HG03378 (cell line): ENCODE measurements around the gene MARS1.
"Not testable (repeated sequence)": the region's sequence is repeated elsewhere in the genome, so short reads cannot be mapped to it uniquely, and the experiment has no call there.

ENCODE experiments used
- ATAC-seq: cut with Tn5 transposase; IDR thresholded peaks from one replicate; pipeline ENCODE4 v1.9.1; 2021; ENCODE audit warnings: mild to moderate bottlenecking, moderate library complexity; ENCODE audit not compliant: unreplicated experiment

MARS1 gene

DNA sequence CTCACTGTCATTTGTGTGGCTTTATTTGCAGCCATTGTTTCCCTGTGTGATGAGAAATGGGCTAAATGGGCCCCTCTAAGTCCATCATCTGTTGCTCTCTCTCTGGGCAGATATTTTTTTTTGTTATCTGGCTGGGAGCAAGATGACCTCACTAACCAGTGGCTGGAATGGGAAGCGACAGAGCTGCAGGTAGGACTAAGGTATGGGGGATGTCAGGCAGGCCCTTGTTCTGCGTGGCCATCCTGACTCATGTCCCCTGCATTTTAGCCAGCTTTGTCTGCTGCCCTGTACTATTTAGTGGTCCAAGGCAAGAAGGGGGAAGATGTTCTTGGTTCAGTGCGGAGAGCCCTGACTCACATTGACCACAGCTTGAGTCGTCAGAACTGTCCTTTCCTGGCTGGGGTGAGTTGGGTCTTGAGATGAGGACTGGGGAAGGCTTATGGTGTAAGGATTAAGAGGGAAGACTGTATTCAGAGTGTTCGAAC, 1.3 kb downstream of the MARS1 start:
- no peak for ATAC-seq

DNA sequence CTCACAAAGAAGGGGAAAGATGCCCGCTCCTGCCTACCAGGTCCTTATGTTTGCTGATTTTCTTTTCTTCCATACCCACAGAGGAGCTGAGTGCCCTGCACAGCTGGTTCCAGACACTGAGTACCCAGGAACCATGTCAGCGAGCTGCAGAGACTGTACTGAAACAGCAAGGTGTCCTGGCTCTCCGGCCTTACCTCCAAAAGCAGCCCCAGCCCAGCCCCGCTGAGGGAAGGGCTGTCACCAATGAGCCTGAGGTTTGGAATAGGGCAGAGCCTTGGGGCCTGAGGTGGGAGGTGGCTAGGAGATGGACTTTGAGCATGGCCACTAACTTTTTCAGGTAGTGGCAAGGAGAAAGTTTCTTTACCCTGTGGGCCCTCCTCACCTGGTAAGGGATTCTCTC, 2.3 kb downstream of the MARS1 start:
- no peak for ATAC-seq

DNA sequence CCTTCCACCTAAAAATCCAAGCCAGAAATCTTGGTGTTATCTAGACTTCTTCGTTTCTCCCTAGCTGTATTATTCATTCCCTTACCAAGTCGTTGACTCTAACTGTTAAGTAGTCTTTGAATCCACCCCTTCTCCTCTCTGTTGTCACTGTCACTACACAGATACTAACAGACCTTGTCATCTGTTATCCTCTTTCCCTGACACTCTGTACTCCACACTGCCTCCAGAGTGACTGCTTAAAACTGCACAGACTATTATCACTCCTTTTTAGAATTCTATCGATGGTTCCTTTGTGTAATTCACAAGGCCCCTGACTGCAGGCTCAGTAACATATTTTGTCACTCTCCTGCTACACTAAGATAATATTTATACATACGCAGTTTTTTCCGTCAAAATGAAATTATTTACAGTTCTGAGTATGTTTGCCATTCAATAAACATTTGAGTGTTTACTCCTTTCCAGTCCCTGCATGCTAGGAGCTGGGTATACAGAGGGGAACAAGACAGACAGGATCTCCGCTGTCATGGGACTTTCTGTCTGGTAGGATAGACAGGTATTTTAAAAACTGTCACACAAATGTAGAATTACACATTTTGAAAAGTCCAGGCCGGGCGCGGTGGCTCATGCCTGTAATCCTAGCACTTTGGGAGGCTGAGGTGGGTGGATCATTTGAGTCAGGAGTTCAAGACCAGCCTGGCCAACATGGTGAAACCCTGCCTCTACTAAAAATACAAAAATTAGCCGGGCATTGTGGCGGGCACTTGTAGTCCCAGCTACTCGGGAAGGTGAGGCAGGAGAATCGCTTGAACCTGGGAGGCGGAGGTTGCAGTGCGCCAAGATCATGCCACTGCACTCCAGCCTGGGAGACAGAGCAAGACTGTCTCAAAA, 3.8 kb downstream of the MARS1 start:
- ATAC-seq, result no peak

DNA sequence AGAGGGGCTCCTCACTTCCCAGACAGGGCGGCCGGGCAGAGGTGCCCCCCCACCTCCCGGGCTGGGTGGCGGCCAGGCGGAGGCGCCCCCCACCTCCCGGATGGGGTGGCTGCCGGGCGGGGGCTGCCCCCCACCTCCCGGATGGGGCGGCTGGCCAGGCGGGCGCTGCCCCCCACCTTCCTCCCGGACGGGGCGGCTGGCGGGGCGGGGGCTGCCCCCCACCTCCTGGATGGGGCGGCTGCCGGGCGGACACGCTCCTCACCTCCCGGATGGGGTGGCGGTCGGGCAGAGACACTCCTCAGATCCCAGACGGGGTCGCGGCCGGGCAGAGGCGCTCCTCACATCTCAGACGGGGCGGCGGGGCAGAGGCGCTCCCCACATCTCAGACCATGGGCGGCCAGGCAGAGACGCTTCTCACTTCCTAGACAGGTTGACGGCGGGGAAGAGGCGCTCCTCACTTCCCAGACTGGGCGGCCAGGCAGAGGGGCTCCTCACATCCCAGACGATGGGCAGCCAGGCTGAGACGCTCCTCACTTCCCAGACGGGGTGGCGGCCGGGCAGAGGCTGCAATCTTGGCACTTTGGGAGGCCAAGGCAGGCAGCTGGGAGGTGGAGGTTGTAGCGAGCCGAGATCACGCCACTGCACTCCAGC, 7.3 kb downstream of the MARS1 start:
- ATAC-seq, result not testable (repeated sequence)

GRCh38 chr12:57496822-57497221, 9.0 kb downstream of the MARS1 start:
- no peak for ATAC-seq

GRCh38 chr12:57497223-57498131, 9.6 kb downstream of the MARS1 start:
- ATAC-seq, result no peak

DNA sequence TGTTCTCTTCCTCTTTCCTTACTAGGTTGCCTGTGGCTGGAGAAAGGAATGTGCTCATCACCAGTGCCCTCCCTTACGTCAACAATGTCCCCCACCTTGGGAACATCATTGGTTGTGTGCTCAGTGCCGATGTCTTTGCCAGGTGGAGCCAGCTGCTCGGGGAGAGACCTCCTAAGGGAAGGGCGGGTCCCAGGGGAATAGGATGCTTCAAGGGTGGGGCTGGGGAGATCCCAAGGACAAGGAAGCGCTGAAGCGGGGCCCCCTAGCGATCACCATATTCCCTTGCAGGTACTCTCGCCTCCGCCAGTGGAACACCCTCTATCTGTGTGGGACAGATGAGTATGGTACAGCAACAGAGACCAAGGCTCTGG, 10.2 kb downstream of the MARS1 start:
- ATAC-seq, result no peak

- no peak for ATAC-seq
These were observed 10.7 kb downstream of the MARS1 start for GRCh38 chr12:57498571-57498970.

- ATAC-seq, result no peak
These were observed 12.3 kb downstream of the MARS1 start for GRCh38 chr12:57500213-57500612.

- not testable (repeated sequence) for ATAC-seq
These were observed 14.6 kb downstream of the MARS1 start for GRCh38 chr12:57502311-57502969.

- ATAC-seq, result not testable (repeated sequence)
These were observed 18.7 kb downstream of the MARS1 start for GRCh38 chr12:57506541-57506940.

- not testable (repeated sequence) for ATAC-seq
These were observed 19.9 kb downstream of the MARS1 start for GRCh38 chr12:57507796-57508195.

- ATAC-seq, result no peak
These were observed 23.3 kb downstream of the MARS1 start for GRCh38 chr12:57511161-57511560.

DNA sequence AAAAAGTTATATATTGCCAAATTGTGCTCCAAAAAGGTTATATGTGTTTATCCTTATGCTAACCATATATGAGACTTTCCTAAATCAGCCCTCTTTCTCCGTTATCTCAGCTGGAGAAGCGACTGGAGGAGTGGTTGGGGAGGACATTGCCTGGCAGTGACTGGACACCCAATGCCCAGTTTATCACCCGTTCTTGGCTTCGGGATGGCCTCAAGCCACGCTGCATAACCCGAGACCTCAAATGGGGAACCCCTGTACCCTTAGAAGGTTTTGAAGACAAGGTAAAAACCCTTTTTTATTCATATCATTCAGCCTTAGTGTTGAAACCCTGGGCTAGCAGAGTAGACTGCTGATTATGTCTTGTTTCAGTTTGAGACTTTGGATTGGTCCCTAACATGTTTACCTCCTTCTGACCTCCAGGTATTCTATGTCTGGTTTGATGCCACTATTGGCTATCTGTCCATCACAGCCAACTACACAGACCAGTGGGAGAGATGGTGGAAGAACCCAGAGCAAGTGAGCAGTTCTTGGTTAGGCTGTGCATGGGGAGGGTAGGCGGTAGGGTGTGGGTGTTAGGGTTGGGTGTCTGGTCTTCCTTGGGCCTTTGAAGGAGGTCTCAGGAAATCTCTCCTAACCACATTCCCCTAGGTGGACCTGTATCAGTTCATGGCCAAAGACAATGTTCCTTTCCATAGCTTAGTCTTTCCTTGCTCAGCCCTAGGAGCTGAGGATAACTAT, 23.9 kb downstream of the MARS1 start:
- no peak for ATAC-seq

DNA sequence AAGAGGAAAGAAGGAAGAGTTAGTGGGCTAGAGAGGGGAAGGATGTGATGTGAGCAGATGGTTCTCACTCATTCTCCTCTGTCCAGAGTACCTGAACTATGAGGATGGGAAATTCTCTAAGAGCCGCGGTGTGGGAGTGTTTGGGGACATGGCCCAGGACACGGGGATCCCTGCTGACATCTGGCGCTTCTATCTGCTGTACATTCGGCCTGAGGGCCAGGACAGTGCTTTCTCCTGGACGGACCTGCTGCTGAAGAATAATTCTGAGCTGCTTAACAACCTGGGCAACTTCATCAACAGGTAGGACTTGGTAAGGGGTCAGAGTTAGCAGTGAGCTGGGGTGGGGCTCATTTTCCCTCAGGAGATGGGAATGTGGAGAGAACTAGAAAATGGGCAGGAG, 24.8 kb downstream of the MARS1 start:
- ATAC-seq, result no peak

DNA sequence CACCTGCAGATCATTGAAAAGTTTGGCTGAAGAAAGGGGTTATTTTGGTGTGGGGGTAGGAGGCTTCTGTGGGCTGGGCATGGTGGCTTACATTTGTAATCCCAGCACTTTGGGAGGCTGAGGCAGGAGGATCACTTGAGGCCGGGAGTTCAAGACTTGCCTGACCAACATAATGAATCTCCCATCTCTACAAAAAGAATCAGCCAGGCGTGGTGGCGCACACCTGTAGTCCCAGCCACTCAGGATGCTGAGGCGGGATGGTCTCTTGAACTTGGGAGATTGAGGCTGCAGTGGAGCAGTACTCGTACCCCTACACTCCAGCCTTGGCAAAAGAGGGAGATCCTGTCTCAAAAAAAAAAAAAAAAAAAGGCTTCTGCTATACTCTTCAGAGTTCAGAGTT, 25.4 kb downstream of the MARS1 start:
- no peak for ATAC-seq

GRCh38 chr12:57513677-57514076, 25.8 kb downstream of the MARS1 start:
- ATAC-seq, result not testable (repeated sequence)

GRCh38 chr12:57514246-57514645, 26.4 kb downstream of the MARS1 start:
- ATAC-seq, result not testable (repeated sequence)

DNA sequence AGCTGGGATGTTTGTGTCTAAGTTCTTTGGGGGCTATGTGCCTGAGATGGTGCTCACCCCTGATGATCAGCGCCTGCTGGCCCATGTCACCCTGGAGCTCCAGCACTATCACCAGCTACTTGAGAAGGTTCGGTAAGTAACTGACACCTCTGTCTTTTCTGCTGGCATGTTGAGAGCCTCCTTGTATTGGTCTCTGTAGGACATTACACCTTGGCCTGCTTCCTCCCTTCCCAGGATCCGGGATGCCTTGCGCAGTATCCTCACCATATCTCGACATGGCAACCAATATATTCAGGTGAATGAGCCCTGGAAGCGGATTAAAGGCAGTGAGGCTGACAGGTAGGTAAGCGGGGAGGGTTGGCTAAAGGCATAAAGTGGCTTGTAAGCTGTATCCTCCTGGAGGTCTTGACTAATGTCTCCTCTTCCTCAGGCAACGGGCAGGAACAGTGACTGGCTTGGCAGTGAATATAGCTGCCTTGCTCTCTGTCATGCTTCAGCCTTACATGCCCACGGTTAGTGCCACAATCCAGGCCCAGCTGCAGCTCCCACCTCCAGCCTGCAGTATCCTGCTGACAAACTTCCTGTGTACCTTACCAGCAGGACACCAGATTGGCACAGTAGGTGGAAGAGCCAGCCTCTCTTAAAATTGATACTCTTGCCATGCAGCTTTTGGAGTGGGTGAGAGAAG, 27.0 kb downstream of the MARS1 start:
- ATAC-seq, result no peak
